ENCODE results near the gene YTHDF2.
"Not testable (repeated sequence)": the region's sequence is repeated elsewhere in the genome, so short reads cannot be mapped to it uniquely, and the experiment has no call there.

Gene YTHDF2

DNA sequence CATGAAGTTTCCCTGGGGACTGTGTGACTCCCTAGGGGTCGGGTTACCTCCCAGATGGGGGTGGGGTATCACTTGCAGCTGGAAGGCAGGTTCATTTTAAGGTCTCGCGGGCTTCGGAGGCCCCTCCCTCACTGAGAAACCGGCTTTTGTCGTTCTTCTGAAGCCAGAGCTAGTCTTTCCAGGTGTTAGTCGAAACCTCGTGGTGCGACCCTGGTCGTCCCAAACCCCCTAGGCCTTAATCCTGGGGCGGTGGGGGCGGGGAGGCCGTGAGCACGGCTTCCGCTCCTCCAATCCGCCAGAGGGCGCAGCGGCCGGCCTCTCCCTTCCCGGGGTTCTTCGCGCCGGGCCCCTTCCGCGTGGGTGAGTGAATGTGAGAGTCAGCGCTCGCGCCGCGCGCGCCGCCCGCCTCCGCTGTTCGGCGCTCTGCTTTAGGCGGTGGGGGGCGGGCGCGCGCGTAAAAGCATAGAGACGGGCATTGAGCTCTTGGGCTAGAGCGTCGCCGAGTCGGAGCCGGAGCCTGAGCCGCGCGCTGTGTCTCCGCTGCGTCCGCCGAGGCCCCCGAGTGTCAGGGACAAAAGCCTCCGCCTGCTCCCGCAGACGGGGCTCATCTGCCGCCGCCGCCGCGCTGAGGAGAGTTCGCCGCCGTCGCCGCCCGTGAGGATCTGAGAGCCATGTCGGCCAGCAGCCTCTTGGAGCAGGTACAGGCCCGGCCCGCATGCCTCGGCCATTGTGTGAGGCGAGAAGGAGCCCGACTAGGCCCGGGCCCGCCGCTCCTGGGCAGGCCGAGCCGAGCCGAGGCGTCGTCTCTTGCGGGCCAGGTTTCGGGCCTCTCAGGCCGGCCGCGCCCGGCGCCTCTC lies at the start of gene YTHDF2:
Gene YTHDF2, plus strand, starts transcription at position 491 of the 857 bp plus-strand sequence. Its CDS starts 181 bp downstream, at position 672.
- DNase-seq (ENCODE audit: low read depth) = peak; percentile 94

DNA sequence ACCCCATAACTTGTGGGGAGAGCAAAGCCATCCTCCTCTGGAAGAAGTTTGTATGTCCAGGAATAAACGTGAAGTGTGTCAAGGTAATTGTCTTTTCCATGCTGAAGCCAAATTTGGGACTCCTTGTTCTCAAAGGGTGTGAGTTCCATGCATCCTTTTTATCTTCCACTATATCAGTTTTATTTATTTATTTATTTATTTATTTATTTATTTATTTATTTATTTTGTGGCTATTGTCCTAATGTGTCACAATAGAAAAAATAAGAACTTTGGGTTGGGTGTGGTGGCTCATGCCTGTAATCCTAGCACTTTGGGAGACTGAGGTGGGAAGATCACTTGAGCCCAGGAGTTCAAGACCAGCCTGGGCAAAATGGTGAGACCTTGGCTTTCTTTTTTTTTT lies 45.1 kb upstream of the YTHDF2 start:
- DNase-seq (ENCODE audit: low read depth) = not testable (repeated sequence)

DNA sequence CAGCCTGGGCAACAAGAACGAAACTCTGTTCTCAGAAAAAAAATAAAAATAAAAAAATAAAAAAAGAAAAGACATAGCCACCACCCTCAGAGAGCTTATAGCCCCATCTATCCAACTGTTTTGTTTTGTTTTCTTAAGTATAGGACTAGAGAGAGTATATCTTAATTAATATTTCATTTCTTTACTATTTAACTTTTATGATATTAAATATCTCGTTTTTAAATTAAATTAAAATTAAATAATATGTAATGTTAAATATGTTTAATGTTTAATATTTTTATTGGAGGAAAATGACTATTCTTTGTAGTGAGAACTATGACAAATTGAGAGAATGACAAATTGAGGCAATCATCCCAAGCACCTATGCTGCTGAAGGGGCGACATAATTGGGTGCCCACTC lies 33.1 kb upstream of the YTHDF2 start:
- DNase-seq (ENCODE audit: low read depth) = no peak

DNA sequence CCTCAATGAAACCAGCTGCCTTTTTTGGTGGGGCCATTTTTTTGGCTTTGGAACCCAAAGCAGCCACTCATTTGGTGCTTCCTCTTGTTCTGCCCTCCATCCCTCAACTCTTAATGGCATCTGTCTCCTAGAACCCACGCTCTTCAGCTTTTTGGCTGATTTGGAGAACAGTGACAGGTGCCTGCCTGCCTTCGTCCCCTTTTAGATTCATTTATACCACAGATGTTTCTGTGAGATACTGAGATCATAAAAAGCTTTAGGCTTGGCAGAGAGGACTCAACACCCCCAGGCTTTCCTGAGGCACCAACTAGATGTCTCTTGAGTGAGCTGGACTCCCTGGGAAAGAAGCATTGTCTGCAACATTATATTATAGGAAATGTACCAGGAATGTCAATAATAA lies 20.4 kb upstream of the YTHDF2 start:
- DNase-seq (ENCODE audit: low read depth) = no peak

DNA sequence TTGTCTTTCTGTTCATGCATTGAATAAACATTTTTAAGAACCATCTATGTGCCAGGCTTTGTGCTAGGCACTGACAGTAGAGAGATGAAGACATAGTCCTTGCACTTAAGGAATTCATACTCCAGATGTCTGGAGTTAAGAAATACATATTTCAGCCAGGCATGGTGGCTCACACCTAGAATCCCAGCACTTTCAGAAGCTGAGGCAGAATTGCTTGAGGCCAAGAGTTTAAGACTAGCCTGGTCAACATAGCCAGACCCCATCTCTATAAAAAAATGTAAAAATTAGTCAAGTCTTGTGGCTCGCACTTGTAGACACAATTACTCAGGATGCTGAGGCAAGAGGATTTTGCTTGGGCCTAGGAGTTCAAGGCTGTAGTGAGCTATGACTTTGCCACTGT lies 18.6 kb upstream of the YTHDF2 start:
- no peak for DNase-seq (ENCODE audit: low read depth)

DNA sequence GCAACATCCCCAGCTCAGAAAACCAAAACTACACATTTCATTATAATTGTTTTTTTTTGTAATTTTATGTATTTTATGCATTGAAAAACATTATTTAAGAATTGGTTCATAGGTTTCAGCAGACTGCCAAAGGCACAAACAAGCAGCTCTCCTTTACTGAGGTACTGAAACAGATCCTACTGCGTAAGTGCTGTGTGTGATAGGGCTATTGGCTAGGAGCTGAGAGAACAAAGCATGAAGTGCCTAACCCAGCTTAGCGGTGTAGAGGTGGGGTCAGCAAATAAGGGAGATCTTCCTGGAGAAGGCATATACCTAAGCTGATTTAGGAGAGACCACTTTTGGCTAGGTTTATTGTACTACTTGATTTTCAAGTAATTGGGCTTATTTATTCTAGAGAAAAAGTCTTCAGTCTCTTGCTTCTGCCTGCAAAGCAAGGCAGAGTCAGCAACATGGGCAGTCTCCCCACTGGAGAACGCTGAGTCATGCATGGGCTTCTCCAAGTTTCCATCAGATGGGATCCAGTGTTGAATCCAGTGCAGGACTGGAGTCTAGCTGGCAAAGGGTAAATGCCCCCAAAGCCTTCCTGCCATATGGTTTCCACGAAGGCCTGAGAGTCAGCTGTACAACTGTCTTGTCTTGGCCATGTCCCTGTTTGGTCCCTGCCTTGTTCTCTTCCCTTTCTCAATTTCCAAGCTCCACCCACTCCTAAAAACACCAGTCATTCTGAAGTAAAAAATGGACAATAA lies 18.0 kb upstream of the YTHDF2 start:
- DNase-seq (ENCODE audit: low read depth) = peak; percentile 6

DNA sequence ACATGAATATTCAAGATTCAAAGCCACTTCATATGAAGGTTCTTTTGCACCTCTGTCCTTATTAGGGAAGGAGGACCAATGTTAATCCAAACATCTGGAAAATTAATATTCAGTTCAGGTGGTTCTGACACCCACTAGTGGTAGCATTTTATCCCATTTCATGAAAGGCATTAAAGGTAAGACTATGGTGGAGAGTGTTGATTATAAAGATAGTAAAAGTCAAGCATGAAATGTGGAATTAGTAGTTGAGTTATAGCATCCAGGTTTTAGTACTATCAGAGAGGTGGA lies 17.5 kb upstream of the YTHDF2 start:
- no peak for DNase-seq (ENCODE audit: low read depth)

DNA sequence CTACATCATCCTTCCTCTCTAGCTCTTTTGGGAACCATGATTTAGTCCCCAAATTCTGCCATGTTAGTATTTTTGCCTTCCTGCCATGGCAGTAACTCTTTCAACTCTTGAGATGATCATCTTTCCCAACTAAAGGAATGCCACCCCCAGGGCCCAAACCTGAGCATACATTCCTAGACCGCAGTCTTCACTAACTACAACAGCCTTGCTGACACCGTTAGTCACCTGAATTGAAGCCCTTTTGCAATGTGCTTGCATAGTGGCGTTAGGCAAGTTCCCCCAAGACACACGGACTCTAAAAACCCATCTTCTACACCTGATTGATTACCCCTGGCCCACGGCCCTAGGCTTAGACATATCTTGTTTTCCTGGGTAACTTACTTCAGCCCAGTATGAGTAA lies 16.4 kb upstream of the YTHDF2 start:
- no peak for DNase-seq (ENCODE audit: low read depth)

DNA sequence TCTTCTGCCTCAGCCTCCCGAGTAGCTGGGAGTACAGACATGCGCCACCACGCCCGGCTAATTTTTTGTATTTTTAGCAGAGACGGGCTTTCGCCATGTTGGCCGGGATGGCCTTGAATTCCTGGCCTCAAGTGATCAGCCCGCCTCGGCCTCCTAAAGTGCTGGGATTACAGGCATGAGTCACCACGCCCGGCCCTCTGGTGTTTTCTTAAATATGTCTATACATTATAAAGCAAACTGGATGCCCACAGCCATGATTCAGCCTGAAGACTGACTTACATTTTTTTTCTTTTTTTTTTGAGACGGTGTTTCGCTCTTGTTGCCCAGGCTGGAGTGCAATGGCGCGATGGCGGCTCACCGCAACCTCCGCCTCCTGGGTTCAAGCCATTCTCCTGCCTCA lies 14.8 kb upstream of the YTHDF2 start:
- DNase-seq (ENCODE audit: low read depth) = not testable (repeated sequence)

DNA sequence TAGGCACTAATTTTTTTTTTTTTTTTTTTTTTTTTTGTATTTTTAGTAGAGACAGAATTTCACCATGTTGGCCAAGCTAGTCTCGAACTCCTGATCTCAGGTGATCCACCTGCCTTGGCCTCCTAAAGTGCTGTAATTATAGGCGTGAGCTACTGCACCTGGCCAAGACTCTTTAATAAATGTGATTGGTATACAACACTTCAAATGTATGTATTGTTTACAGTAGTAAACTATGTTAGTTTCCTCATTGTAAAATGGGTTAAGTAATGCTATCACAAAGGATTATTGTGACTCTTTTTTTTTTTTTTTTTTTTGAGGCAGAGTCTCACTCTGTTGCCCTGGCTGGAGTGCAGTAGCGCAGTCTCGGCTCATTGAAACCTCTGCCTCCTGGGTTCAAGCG lies 11.4 kb upstream of the YTHDF2 start:
- not testable (repeated sequence) for DNase-seq (ENCODE audit: low read depth)

DNA sequence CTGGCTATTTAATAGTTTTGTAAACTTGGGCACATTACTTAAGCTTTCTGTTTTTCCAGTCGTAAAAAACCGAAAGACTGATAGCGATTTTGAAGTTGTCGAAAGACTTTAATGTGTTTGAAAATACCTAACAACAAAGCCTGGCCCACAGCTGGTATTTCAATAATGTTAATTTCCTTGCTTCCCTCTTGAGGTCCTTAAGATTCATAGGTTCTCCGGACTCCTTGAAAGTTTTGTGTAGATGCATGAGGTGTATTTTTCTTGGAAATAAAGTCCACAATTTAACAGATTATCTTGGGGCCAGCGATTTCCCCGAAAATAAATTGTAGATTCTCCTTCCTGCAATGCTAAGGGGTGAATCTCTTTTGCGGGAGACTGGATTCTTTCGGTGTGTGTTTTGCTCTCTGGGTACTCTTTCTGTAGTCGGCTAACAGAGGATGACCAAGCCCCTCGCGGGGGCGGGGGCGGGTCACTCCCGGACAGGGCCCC lies 735 bp upstream of the YTHDF2 start:
- DNase-seq (ENCODE audit: low read depth) = no peak

DNA sequence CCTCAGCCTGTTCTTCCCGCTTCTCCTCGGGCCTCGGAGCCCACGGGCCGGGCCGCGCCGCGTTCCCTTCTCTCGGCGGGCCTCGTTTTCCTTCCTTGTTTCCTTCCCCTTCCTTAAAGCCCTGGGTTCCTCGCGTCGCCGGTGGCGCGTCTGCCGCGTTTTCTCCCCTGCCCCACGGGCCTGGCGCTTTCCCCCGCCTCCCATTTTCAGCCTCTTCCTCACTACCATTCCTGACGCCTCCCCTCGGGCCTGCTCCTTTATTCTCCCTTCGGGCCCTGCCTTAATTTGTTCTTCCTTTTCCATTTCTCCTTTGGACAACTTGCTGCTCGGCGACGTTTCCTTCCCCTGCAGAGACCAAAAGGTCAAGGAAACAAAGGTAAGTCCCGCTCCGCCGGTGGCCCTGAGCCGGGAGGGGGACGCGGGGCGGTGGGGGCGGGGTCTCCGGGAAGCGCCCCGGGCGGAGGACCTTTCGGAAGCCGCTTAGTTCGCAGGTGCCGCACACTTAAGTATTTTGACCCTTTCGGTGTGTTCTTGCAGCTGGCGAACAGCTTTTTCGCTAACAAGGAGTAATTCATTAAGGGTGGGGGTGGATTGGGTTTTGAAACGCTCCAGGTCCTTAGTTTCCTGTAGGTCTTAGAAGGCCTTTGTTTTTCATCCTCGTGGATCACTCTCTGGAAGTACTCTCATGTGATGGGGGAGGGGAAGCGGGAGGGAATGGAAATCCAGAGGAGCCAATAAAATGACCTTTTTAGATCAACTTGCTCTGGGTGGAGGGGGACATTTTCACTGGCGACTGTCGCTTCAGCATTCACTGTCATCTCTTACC lies 780 bp downstream of the YTHDF2 start:
- DNase-seq (ENCODE audit: low read depth) = no peak

DNA sequence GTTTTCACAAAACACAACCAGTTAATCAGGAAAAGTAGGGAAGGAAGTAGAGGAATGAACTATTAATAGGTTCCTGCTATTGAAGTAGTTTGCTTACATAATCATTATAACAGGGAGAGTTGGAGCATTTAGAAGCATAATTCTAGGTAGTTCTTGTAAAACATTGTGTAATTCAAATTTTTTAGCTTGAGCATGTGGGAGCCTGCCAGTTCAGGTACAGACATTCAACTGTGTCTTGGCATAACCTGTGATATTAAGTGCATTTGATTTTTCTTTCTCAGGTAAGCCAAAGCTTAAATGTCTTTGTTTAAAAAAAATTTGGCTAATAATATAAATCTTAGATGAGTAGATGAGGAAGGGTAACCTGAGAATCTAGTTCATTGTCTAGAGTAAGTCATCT lies 3.4 kb downstream of the YTHDF2 start:
- no peak for DNase-seq (ENCODE audit: low read depth)

DNA sequence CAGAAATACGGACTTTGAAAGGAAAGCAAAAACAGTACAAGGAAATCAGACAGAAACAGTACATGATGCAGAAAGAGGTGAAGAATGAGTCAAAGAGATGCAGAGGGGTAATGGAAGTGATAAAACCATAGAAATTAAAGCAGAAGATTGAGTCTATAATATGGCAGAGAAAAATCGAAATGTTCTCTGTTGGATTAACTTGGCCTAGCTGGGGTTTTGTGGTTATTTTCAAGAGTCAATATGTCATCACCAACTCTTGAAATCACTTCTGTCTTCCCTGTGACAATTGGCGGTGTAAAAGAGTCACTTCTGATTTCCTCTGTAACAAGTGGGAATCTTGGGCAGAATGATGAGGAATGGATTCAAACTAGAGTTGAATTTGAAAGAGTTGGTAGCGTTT lies 7.4 kb downstream of the YTHDF2 start:
- no peak for DNase-seq (ENCODE audit: low read depth)

DNA sequence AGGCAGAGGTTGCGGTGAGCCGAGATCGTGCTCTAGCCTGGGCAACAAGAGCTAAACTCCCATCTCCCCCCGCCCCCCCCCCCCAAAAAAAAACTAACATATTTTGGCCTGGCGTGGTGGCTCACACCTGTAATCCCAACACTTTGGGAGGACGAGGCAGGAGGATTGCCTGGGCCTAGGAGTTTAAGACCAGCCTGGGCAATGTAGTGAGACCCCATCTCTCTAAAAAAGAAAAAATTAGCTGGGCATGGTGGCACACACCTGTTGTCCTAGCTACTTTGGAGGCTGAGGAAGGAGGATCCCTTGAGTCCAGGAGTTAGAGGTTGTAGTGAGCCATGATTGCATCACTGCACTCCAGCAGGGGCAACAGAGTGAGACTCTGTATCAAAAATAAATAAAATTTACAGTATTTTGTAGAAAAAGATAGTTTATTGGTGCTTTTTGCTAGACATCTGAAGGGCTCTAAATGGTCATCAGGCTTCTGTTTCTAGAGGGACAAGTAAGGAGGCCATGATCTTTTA lies 9.0 kb downstream of the YTHDF2 start:
- no peak for DNase-seq (ENCODE audit: low read depth)

DNA sequence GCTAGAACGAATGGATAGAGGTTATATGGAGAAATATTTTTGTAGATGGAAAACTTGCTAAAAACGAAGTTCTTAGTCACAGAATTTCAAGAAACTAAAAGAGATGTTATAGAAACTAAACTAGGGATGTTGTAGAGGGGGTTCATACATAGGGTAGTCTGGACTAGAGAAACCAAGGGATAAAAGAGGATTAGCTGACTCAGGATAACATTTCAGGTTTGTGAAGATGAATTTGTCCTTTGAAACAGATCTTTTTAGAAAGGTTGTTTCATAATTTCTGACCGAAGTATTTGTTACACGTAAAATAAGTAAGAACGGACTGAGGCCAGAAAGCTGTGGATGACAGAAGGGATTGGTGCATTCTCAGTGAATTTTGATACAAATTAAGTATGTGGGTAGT lies 13.6 kb downstream of the YTHDF2 start:
- no peak for DNase-seq (ENCODE audit: low read depth)

DNA sequence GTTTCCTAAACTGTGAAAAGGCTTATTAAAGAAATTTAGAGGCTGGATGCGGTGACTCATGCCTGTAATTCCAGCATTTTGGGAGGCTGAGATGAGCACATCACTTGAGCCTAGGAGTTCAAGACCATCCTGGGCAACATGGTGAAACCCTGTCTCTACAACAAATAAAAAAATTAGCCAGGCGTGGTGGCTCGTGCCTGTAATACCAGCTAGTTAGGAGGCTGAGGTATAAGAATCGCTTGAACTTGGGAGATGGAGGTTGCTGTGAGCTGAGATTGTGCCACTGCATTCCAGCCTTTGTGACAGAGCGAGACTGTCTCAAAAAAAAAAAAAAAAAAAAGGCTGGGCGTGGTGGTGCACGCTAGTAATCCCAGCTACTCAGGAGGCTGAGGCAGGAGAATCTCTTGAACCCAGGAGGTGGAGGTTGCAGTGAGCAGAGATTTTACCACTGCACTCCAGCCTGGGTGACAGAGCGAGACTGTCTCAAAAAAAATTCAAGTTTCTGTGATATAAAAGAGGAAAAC lies 14.1 kb downstream of the YTHDF2 start:
- DNase-seq (ENCODE audit: low read depth) = not testable (repeated sequence)

DNA sequence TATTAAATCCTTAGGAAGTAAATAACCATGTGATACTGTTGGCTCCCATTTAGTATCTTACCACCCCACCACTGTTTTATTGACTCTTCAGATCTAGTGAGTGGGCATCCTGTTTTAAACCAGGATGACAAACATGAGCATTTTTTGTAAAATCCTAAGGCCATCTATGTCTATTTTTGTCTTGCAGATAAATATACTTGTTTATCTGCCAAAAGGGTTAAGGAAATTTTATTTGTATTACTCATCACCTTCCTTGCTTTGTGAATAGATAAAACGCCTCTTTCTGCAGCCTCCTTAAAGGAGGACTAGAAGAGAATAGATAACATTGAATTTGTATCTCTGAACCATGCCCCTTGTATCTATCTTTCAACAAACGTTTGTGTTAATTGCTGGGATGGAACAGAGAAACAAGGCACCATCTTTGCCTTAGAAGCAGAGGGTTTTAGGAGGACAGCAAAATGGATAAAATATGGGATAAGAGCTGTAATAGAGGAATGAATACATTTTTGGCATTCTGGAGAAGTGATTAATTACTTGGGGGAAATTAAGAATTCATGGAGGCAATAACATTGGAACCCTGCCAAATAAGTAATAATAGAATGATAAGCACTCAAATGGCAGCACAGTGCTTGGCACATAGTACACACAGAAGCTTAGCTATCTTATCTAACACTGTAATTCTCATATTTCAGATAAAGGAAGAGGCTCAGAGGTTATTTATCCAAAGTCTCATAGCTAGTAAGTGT lies 14.7 kb downstream of the YTHDF2 start:
- DNase-seq (ENCODE audit: low read depth) = no peak

DNA sequence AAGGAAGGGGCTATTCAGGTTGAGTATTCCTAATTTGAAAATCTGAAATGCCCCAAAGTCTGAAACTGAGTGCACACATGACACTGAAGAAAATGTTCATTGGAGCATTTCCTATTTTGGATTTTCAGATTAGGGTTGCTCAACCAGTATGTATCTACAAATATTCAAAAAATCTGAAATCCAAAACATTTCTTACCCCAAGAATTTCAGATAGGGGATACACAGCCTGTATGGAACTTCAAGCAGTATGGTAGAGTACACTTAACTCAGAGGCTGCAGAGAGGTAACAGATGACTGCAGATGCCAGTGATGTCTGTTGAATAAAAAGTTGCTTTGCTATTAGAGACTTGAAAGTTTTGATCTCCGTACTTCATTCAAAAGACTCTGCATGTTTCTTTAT lies 19.0 kb downstream of the YTHDF2 start:
- no peak for DNase-seq (ENCODE audit: low read depth)

DNA sequence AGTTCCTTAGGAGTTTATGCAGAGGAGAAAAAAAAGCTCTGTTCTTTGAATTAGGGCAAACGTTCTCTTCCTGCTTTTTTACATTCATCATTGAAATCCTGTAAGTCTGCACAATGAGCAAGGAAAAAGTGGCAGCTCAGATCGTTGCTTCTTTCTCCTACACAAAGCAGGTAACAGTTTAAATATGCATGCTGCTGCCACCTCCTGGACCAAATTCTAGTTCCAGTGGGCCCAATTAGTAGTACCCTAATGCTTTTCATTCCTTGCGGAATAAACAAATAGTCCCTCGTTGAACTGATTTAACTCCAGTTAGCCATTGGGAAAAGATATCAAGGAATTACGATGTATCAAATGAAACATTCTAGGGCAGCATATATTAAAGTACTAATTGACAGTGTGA lies 20.1 kb downstream of the YTHDF2 start:
- DNase-seq (ENCODE audit: low read depth) = no peak

DNA sequence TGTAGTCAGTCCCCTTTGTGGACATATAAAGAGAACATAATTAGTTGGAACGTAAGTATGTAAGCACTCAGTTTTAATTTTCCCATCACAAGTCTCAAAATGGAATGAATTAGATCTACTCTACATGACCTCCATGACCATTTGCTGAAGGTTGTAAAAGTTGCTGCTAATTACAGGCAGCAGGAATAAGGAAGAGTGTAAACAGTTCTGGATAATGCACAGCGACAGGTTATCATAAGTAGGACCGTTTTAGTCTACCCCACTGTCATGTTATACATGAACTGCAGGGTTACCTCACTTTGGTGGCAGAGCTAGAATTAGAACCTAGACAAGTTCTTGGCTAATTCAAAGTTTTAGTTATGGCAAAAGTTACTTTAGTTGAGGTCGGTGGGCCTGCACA lies 21.7 kb downstream of the YTHDF2 start:
- no peak for DNase-seq (ENCODE audit: low read depth)
